Stimulated activated CD4-positive, alpha-beta T cell treated with anti-CD3 and anti-CD28 coated beads, Interleukin-2, amount 100 ng/mL, for 4 hours (primary cell): Measurements from ENCODE around the gene PBX3.

Experiments used
- DNase-seq: peaks from one replicate; pipeline ENCODE4 v3.0.0-alpha.2; 2020; ENCODE audit warnings: low read depth

PBX3 gene

GRCh38 chr9:125996791-125997190 is 249.6 kb downstream of the PBX3 start:
- DNase-seq: no peak

- no peak for DNase-seq
These were observed 250.1 kb downstream of the PBX3 start for GRCh38 chr9:125997196-125997823.

- DNase-seq: no peak
These were observed 251.8 kb downstream of the PBX3 start for GRCh38 chr9:125998837-125999503.

- DNase-seq: no peak
These were observed 252.3 kb downstream of the PBX3 start for GRCh38 chr9:125999504-125999881.

- DNase-seq: no peak
These were observed 253.1 kb downstream of the PBX3 start for GRCh38 chr9:126000256-126000655.

GRCh38 chr9:126000731-126001580 is 253.8 kb downstream of the PBX3 start:
- DNase-seq: no peak

GRCh38 chr9:126001581-126002225 is 254.5 kb downstream of the PBX3 start:
- no peak for DNase-seq

- DNase-seq: no peak
These were observed 255.5 kb downstream of the PBX3 start for GRCh38 chr9:126002476-126003350.

- DNase-seq: no peak
These were observed 261.9 kb downstream of the PBX3 start for GRCh38 chr9:126009047-126009446.

- no peak for DNase-seq
These were observed 267.6 kb downstream of the PBX3 start for GRCh38 chr9:126014726-126015125.

- no peak for DNase-seq
These were observed 268.3 kb downstream of the PBX3 start for GRCh38 chr9:126015424-126015823.

- DNase-seq: no peak
These were observed 269.6 kb downstream of the PBX3 start for GRCh38 chr9:126016579-126017290.
